GM23338 (cell line): ENCODE data around the gene KCNN3. TPM values are rescaled to one million over a fixed set of nuclear protein-coding genes. Genes with fewer than 3 reads are reported as not detected.

ENCODE experiments used
- ATAC-seq: fragments of 200-7000 bp; cut with Tn5 transposase; 3 replicates; pipeline ENCODE4 v1.9.1; 2020
- DNase-seq: peaks from one replicate; pipeline ENCODE4 v3.0.0-alpha.2; 2015; ENCODE audit warnings: low spot score
- H2AFZ ChIP-seq: fragments of 200-600 bp; sonication (generic); 2 replicates; pipeline ENCODE4 v1.8.0; 2016; ENCODE audit warnings: antibody characterized with exemption, mild to moderate bottlenecking, moderate library complexity
- H3F3A ChIP-seq: fragments of 200-600 bp; sonication (generic); replicated peaks from 2 replicates; pipeline ENCODE4 v1.8.0; 2017; ENCODE audit warnings: antibody characterized with exemption, mixed run types, low read depth
- H3K27ac ChIP-seq: fragments of 200-600 bp; sonication (generic); 2 replicates; pipeline ENCODE4 v1.6.1; 2016; ENCODE audit warnings: low read depth
- H3K27me3 ChIP-seq: fragments of 200-600 bp; sonication (generic); 2 replicates; pipeline ENCODE4 v1.8.0; 2016; ENCODE audit warnings: mild to moderate bottlenecking, mixed run types, moderate library complexity; ENCODE audit not compliant: insufficient read depth
- H3K36me3 ChIP-seq: fragments of 200-600 bp; sonication (generic); 2 replicates; pipeline ENCODE4 v1.8.0; 2016; ENCODE audit warnings: mild to moderate bottlenecking; ENCODE audit not compliant: insufficient read depth
- H3K4me1 ChIP-seq: fragments of 200-600 bp; sonication (generic); 2 replicates; pipeline ENCODE4 v1.8.0; 2016; ENCODE audit warnings: mild to moderate bottlenecking, moderate library complexity; ENCODE audit not compliant: insufficient read depth
- H3K4me2 ChIP-seq: fragments of 200-600 bp; sonication (generic); 2 replicates; pipeline ENCODE4 v1.7.1; 2017; ENCODE audit warnings: mixed run types
- H3K4me3 ChIP-seq: fragments of 200-600 bp; sonication (generic); 2 replicates; pipeline ENCODE4 v1.6.1; 2016; ENCODE audit warnings: mixed run types
- H3K79me2 ChIP-seq: fragments of 200-600 bp; sonication (generic); replicated peaks from 2 replicates; pipeline ENCODE4 v1.8.0; 2017; ENCODE audit warnings: mild to moderate bottlenecking; ENCODE audit not compliant: insufficient read depth
- H3K9me2 ChIP-seq: fragments of 200-600 bp; sonication (generic); 2 replicates; pipeline ENCODE4 v1.8.0; 2017; ENCODE audit not compliant: insufficient read depth
- H4K20me1 ChIP-seq: fragments of 200-600 bp; sonication (generic); replicated peaks from 2 replicates; pipeline ENCODE4 v1.8.0; 2017; ENCODE audit warnings: mild to moderate bottlenecking; ENCODE audit not compliant: insufficient read depth
- H3K27ac Mint-ChIP-seq: 2 replicates; pipeline ENCODE4 v1.8.0; 2020; ENCODE audit warnings: inconsistent platforms, mild to moderate bottlenecking, moderate library complexity, mixed read lengths
- H3K27me3 Mint-ChIP-seq: 3 replicates; pipeline ENCODE4 v1.8.0; 2022; ENCODE audit warnings: low read depth, mild to moderate bottlenecking, moderate library complexity, mixed read lengths, inconsistent platforms; ENCODE audit not compliant: insufficient read depth, poor library complexity
- H3K36me3 Mint-ChIP-seq: 3 replicates; pipeline ENCODE4 v1.8.0; 2021; ENCODE audit warnings: low read depth, mild to moderate bottlenecking, inconsistent platforms, moderate library complexity, mixed read lengths
- H3K4me1 Mint-ChIP-seq: 3 replicates; pipeline ENCODE4 v1.8.0; 2020; ENCODE audit warnings: mild to moderate bottlenecking, inconsistent platforms, mixed read lengths
- H3K4me3 Mint-ChIP-seq: 3 replicates; pipeline ENCODE4 v1.8.0; 2021; ENCODE audit warnings: moderate library complexity, mild to moderate bottlenecking, inconsistent platforms, mixed read lengths
- H3K9me3 Mint-ChIP-seq: 3 replicates; pipeline ENCODE4 v1.8.0; 2020; ENCODE audit warnings: moderate library complexity, mild to moderate bottlenecking, inconsistent platforms, mixed read lengths
- EZH2 ChIP-seq: fragments of 200-600 bp; sonication (generic); IDR thresholded peaks from one replicate; pipeline ENCODE4 v1.8.0; 2017; ENCODE audit warnings: antibody characterized with exemption, mild to moderate bottlenecking, low read depth; ENCODE audit not compliant: unreplicated experiment
- EZH2phosphoT487 ChIP-seq: fragments of 200-600 bp; sonication (generic); IDR thresholded peaks from one replicate; pipeline ENCODE4 v1.8.1; 2018; ENCODE audit warnings: antibody characterized with exemption; ENCODE audit not compliant: unreplicated experiment
- JUNB ChIP-seq: IDR thresholded peaks from one replicate; pipeline ENCODE4 v1.6.1; 2016; ENCODE audit warnings: antibody characterized with exemption; ENCODE audit not compliant: unreplicated experiment
- NANOG ChIP-seq: IDR thresholded peaks from 2 replicates; pipeline ENCODE4 v1.6.1; 2016; ENCODE audit warnings: antibody characterized with exemption, borderline replicate concordance
- POLR2AphosphoS5 ChIP-seq: IDR thresholded peaks from 2 replicates; pipeline ENCODE4 v1.6.1; 2016; ENCODE audit warnings: antibody characterized with exemption, low read depth
- STAT1 ChIP-seq: IDR thresholded peaks from one replicate; pipeline ENCODE4 v1.6.1; 2016; ENCODE audit warnings: antibody characterized with exemption; ENCODE audit not compliant: unreplicated experiment
- ZNF114 ChIP-seq: fragments of 250-450 bp; sonication (Bioruptor Pico); IDR thresholded peaks from 2 replicates; pipeline ENCODE4 v1.5.0; 2020; ENCODE audit warnings: mild to moderate bottlenecking, moderate library complexity
- ZNF331 ChIP-seq: fragments of 250-450 bp; sonication (Bioruptor Pico); IDR thresholded peaks from 2 replicates; pipeline ENCODE4 v1.5.0; 2020; ENCODE audit warnings: low read depth, mild to moderate bottlenecking, moderate library complexity
- polyA plus RNA-seq: library from polyadenylated mRNA; unstranded; fragments of >200 nt; fragmentation: Nextera tagmentation; extraction: Ambion mirVana; gene quantifications from 2 replicates; pipeline ENCODE4 v1.2.1, GENCODE V29; 2016
- total RNA-seq: library from RNA; depleted of rRNA; stranded (reverse); fragments of >200 nt; shearing (Covaris generic); gene quantifications from 2 replicates; pipeline ENCODE4 v1.2.3, GENCODE V29; 2014
- TF ChIP-seq, protein P1 (sequence below), 2 experiments: fragments of 200-600 bp in 1 of 2; sonication (generic) in 1 of 2; conservative IDR thresholded peaks; 2 replicates each; pipeline versions ENCODE4 v1.5.1 to v1.6.1; 2016 to 2017; ENCODE audit warnings: antibody characterized with exemption in 2 of 2, low read depth in 2 of 2, mild to moderate bottlenecking in 2 of 2, moderate library complexity in 1 of 2
- TF ChIP-seq, protein P2 (sequence below): fragments of 250-450 bp; sonication (Bioruptor Pico); IDR thresholded peaks from 2 replicates; pipeline ENCODE4 v1.5.0; 2020; ENCODE audit warnings: mild to moderate bottlenecking, moderate library complexity
- TF ChIP-seq, protein P3 (sequence below): IDR thresholded peaks from 2 replicates; pipeline ENCODE4 v1.6.1; 2016; ENCODE audit warnings: antibody characterized with exemption

Gene KCNN3
- total and polyA plus RNA-seq, 2 experiments from 2014 or later = 1.9 to 3.0 TPM

DNA sequence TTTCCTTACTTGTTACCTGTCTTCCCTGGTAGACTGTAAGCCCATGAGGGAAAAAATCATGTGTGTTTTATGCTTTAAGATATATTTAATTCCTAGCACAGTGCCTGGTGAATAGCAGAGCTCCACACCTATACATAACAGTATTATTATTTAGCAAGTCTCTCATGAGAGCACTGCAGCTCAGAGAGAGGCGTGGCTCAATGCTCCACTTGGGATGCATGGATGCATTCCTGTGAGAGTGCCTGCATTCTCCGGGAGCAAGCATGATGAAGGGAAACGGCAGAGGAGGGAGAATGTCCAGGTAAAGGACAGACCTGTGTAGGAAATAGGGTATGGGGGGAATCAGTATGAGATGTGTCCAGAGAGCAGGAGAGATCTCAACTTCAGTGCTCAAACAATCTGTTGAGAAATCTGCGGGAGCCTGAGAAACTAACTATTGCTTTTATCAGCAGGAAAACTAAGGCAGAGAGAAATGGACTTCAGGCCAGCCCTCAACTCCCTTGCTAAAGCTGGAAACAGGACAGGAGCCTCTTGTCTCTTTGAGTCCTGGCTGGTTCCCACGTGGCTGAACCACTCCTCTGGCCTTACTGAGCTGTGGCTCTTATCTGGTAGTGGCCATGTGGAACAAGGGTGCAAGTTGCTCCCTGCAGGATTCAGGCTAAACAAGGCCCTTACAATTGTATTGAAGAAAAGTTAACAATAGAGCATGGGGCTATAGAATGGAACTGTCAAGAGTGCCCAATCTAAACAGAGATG, 113.1 kb downstream of the KCNN3 start (continued):
- TF ChIP-seq NANOG (no peak), JUNB (no peak), ZNF114 (CRISPR knock-in tag) (no peak), STAT1 (no peak), EZH2 (no peak)
- TF ChIP-seq, protein P1, sequence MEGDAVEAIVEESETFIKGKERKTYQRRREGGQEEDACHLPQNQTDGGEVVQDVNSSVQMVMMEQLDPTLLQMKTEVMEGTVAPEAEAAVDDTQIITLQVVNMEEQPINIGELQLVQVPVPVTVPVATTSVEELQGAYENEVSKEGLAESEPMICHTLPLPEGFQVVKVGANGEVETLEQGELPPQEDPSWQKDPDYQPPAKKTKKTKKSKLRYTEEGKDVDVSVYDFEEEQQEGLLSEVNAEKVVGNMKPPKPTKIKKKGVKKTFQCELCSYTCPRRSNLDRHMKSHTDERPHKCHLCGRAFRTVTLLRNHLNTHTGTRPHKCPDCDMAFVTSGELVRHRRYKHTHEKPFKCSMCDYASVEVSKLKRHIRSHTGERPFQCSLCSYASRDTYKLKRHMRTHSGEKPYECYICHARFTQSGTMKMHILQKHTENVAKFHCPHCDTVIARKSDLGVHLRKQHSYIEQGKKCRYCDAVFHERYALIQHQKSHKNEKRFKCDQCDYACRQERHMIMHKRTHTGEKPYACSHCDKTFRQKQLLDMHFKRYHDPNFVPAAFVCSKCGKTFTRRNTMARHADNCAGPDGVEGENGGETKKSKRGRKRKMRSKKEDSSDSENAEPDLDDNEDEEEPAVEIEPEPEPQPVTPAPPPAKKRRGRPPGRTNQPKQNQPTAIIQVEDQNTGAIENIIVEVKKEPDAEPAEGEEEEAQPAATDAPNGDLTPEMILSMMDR (conservative IDR thresholded peaks at IDR 0.05; ENCODE audit: low read depth in 2 of 2) = no peak

DNA sequence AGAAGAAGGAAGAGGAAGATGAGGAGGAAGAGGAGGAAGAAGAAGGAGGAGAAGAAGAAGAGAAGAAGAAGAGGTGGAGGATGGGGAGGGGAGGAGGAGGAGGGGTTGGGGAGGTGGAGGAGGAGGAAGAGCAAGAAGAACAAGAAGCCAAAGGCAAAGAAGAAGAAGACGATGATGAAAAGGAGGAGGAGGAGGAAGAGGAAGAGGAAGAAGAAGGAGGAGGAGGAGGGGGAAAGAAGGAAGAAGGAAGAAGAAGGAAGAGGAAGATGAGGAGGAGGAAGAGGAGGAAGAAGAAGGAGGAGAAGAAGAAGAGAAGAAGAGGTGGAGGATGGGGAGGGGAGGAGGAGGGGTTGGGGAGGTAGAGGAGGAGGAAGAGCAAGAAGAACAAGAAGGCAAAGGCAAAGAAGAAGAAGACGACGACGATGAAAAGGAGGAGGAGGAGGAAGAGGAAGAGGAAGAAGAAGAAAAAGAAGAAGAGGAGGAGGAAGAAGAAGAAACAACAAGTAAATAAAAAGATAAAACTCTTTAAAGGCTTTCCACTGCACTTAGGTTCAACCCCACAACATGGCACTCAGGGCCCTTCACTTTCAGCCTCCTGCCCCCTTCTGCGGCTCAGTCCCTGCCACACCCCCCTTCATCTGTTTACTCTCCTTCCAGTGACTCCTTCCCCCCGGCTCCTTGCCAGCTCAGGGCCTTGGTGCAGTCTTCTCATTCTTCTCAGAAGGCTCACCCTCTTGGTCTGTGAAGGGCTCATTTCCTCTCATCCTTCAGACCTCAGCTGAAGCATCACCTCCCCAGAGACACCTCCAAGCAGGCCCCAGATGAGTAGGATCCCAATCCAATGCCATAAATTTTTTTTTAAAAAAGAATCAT, 114.0 kb downstream of the KCNN3 start:
- H3K36me3 Mint-ChIP-seq = no peaks in the 10 kb centered on the region
- Histone ChIP-seq H3F3A (no peaks in the 10 kb centered on the region), H3K4me1 (no peaks in the 10 kb centered on the region), H3K4me2 (no peak overlapping the region), H3K27ac (no peak overlapping the region), H4K20me1 (no peaks in the 10 kb centered on the region; the same call in 1 of the 2 replicates), H3K9me2 (no peaks in the 10 kb centered on the region), H2AFZ (no peak overlapping the region), H3K27me3 (peaks cover 13% of the 10 kb centered on the region; the same call in 1 of the 2 replicates), H3K36me3 (no peaks in the 10 kb centered on the region), H3K79me2 (no peaks in the 10 kb centered on the region), H3K4me3 (no peak overlapping the region)
- H3K9me3 Mint-ChIP-seq = no peaks in the 10 kb centered on the region
- H3K4me1 Mint-ChIP-seq = peaks cover 4% of the 10 kb centered on the region; the same call in 1 of the 3 replicates
- H3K4me3 Mint-ChIP-seq = no peak overlapping the region
- ATAC-seq = no peak
- H3K27ac Mint-ChIP-seq = no peak overlapping the region
- no peak for DNase-seq
- H3K27me3 Mint-ChIP-seq = peaks cover 9% of the 10 kb centered on the region
- TF ChIP-seq EZH2phosphoT487 = no peak
- TF ChIP-seq JUNB = no peak
- TF ChIP-seq, protein P2, sequence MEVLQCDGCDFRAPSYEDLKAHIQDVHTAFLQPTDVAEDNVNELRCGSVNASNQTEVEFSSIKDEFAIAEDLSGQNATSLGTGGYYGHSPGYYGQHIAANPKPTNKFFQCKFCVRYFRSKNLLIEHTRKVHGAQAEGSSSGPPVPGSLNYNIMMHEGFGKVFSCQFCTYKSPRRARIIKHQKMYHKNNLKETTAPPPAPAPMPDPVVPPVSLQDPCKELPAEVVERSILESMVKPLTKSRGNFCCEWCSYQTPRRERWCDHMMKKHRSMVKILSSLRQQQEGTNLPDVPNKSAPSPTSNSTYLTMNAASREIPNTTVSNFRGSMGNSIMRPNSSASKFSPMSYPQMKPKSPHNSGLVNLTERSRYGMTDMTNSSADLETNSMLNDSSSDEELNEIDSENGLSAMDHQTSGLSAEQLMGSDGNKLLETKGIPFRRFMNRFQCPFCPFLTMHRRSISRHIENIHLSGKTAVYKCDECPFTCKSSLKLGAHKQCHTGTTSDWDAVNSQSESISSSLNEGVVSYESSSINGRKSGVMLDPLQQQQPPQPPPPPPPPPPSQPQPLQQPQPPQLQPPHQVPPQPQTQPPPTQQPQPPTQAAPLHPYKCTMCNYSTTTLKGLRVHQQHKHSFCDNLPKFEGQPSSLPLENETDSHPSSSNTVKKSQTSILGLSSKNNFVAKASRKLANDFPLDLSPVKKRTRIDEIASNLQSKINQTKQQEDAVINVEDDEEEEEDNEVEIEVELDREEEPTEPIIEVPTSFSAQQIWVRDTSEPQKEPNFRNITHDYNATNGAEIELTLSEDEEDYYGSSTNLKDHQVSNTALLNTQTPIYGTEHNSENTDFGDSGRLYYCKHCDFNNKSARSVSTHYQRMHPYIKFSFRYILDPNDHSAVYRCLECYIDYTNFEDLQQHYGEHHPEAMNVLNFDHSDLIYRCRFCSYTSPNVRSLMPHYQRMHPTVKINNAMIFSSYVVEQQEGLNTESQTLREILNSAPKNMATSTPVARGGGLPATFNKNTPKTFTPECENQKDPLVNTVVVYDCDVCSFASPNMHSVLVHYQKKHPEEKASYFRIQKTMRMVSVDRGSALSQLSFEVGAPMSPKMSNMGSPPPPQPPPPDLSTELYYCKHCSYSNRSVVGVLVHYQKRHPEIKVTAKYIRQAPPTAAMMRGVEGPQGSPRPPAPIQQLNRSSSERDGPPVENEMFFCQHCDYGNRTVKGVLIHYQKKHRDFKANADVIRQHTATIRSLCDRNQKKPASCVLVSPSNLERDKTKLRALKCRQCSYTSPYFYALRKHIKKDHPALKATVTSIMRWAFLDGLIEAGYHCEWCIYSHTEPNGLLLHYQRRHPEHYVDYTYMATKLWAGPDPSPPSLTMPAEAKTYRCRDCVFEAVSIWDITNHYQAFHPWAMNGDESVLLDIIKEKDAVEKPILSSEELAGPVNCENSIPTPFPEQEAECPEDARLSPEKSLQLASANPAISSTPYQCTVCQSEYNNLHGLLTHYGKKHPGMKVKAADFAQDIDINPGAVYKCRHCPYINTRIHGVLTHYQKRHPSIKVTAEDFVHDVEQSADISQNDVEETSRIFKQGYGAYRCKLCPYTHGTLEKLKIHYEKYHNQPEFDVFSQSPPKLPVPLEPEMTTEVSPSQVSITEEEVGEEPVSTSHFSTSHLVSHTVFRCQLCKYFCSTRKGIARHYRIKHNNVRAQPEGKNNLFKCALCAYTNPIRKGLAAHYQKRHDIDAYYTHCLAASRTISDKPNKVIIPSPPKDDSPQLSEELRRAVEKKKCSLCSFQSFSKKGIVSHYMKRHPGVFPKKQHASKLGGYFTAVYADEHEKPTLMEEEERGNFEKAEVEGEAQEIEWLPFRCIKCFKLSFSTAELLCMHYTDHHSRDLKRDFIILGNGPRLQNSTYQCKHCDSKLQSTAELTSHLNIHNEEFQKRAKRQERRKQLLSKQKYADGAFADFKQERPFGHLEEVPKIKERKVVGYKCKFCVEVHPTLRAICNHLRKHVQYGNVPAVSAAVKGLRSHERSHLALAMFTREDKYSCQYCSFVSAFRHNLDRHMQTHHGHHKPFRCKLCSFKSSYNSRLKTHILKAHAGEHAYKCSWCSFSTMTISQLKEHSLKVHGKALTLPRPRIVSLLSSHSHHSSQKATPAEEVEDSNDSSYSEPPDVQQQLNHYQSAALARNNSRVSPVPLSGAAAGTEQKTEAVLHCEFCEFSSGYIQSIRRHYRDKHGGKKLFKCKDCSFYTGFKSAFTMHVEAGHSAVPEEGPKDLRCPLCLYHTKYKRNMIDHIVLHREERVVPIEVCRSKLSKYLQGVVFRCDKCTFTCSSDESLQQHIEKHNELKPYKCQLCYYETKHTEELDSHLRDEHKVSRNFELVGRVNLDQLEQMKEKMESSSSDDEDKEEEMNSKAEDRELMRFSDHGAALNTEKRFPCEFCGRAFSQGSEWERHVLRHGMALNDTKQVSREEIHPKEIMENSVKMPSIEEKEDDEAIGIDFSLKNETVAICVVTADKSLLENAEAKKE (CRISPR knock-in tag) = no peak
- TF ChIP-seq, protein P1 (conservative IDR thresholded peaks at IDR 0.05; ENCODE audit: low read depth in 2 of 2) = no peak
- TF ChIP-seq, protein P3, sequence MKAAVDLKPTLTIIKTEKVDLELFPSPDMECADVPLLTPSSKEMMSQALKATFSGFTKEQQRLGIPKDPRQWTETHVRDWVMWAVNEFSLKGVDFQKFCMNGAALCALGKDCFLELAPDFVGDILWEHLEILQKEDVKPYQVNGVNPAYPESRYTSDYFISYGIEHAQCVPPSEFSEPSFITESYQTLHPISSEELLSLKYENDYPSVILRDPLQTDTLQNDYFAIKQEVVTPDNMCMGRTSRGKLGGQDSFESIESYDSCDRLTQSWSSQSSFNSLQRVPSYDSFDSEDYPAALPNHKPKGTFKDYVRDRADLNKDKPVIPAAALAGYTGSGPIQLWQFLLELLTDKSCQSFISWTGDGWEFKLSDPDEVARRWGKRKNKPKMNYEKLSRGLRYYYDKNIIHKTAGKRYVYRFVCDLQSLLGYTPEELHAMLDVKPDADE = no peak
- TF ChIP-seq STAT1 = no peak
- no peak for TF ChIP-seq NANOG
- TF ChIP-seq ZNF331 (CRISPR knock-in tag) = no peak
- TF ChIP-seq POLR2AphosphoS5 = no peak
- no peak for TF ChIP-seq ZNF114 (CRISPR knock-in tag)
